ENCODE data around the gene LRTM2. TPM values are rescaled to one million over a fixed set of nuclear protein-coding genes. Genes with fewer than 3 reads are reported as not detected.

LRTM2 gene
- total RNA-seq, 2 experiments from 2014 or later = 0.11 TPM; not detected in 1

- ATAC-seq (ENCODE audit: poor library complexity) = no peak
- no peaks in the 10 kb centered on the region for H3K27me3 ChIP-seq (ENCODE audit: control insufficient read depth in 1 of 2, insufficient read depth in 2 of 2, low read length in 2 of 2)
- no peak for DNase-seq
- Mint-ChIP-seq H3K27ac (no peak overlapping the region), H3K27me3 (no peaks in the 10 kb centered on the region), H3K9me3 (no peaks in the 10 kb centered on the region), H3K4me1 (ENCODE audit: low read depth) (no peaks in the 10 kb centered on the region), H3K36me3 (ENCODE audit: low read depth) (peaks cover 83% of the 10 kb centered on the region), H3K4me3 (no peak overlapping the region)
- intact Hi-C loops (cut with DNase I, micrococcal nuclease) = no loop called here
- no peak overlapping the region for H3K27ac ChIP-seq (ENCODE audit: low read depth in 1 of 2, low read length in 2 of 2)
- ChIA-PET POLR2A (no interaction called here), CTCF (no interaction called here)
- H3K4me1 ChIP-seq (ENCODE audit: insufficient read depth, low read length) = no peaks in the 10 kb centered on the region
- no peak overlapping the region for H3K4me3 ChIP-seq (ENCODE audit: low read length)
- H3K36me3 ChIP-seq (ENCODE audit: insufficient read depth, low read length) = peaks cover 46% of the 10 kb centered on the region
- no peaks in the 10 kb centered on the region for H3K9me3 ChIP-seq (ENCODE audit: control insufficient read depth in 1 of 2, insufficient read depth in 1 of 2, low read length in 2 of 2)
- no peak for TF ChIP-seq CTCF (IDR thresholded peaks at IDR 0.05)
These were observed 42.6 kb upstream of the LRTM2 start for GRCh38 chr12:1777798-1778197.

GRCh38 chr12:1778911-1779310 lies 41.5 kb upstream of the LRTM2 start:
- intact Hi-C loops (cut with DNase I, micrococcal nuclease) = no loop called here
- H3K4me1 Mint-ChIP-seq (ENCODE audit: low read depth) = no peaks in the 10 kb centered on the region
- no peak overlapping the region for H3K27ac ChIP-seq (ENCODE audit: low read depth in 1 of 2, low read length in 2 of 2)
- no peaks in the 10 kb centered on the region for H3K9me3 Mint-ChIP-seq
- no peaks in the 10 kb centered on the region for H3K27me3 Mint-ChIP-seq
- H3K27me3 ChIP-seq (ENCODE audit: control insufficient read depth in 1 of 2, insufficient read depth in 2 of 2, low read length in 2 of 2) = no peaks in the 10 kb centered on the region
- TF ChIP-seq CTCF (IDR thresholded peaks at IDR 0.05) = no peak
- no peaks in the 10 kb centered on the region for H3K9me3 ChIP-seq (ENCODE audit: control insufficient read depth in 1 of 2, insufficient read depth in 1 of 2, low read length in 2 of 2)
- POLR2A ChIA-PET = no interaction called here
- DNase-seq (no peak), ATAC-seq (ENCODE audit: poor library complexity) (no peak)
- H3K4me1 ChIP-seq (ENCODE audit: insufficient read depth, low read length) = no peaks in the 10 kb centered on the region
- no peak overlapping the region for H3K27ac Mint-ChIP-seq
- H3K4me3 ChIP-seq (ENCODE audit: low read length) = no peak overlapping the region
- CTCF ChIA-PET = interaction anchor here (1.0 to 1.5 kb wide), 2 partner anchors 12 to 17 kb away, joined by 3 to 5 read pairs; no protein-coding TSS in a partner anchor
- no peak overlapping the region for H3K4me3 Mint-ChIP-seq
- H3K36me3 ChIP-seq (ENCODE audit: insufficient read depth, low read length) = peaks cover 45% of the 10 kb centered on the region
- H3K36me3 Mint-ChIP-seq (ENCODE audit: low read depth) = peaks cover 83% of the 10 kb centered on the region

- Histone ChIP-seq H3K4me1 (ENCODE audit: insufficient read depth, low read length) (no peaks in the 10 kb centered on the region), H3K27me3 (ENCODE audit: control insufficient read depth in 1 of 2, insufficient read depth in 2 of 2, low read length in 2 of 2) (no peaks in the 10 kb centered on the region), H3K36me3 (ENCODE audit: insufficient read depth, low read length) (peaks cover 50% of the 10 kb centered on the region), H3K27ac (ENCODE audit: low read depth in 1 of 2, low read length in 2 of 2) (no peak overlapping the region), H3K9me3 (ENCODE audit: control insufficient read depth in 1 of 2, insufficient read depth in 1 of 2, low read length in 2 of 2) (no peaks in the 10 kb centered on the region), H3K4me3 (ENCODE audit: low read length) (no peak overlapping the region)
- Mint-ChIP-seq H3K27me3 (no peaks in the 10 kb centered on the region), H3K36me3 (ENCODE audit: low read depth) (peaks cover 86% of the 10 kb centered on the region), H3K9me3 (no peaks in the 10 kb centered on the region), H3K4me1 (ENCODE audit: low read depth) (no peaks in the 10 kb centered on the region), H3K4me3 (no peak overlapping the region), H3K27ac (no peak overlapping the region)
- intact Hi-C loops (cut with DNase I, micrococcal nuclease) = no loop called here
- ATAC-seq (ENCODE audit: poor library complexity) = no peak
- DNase-seq = no peak
- ChIA-PET POLR2A (interaction anchor here (0.8 kb wide), 1 partner anchor 118 kb away, joined by 3 read pairs; no protein-coding TSS in a partner anchor), CTCF (interaction anchor here (1.3 to 1.5 kb wide), 2 partner anchors 11 to 16 kb away, joined by 5 read pairs; no protein-coding TSS in a partner anchor)
- no peak for TF ChIP-seq CTCF (IDR thresholded peaks at IDR 0.05)
These were observed 40.6 kb upstream of the LRTM2 start for GRCh38 chr12:1779783-1780182.
